Activated CD4-positive, alpha-beta T cell treated with anti-CD3 and anti-CD28 coated beads for 48 hours (primary cell): Measurements from ENCODE around the gene GRID1.

Experiments used
- DNase-seq: peaks from one replicate; pipeline ENCODE4 v3.0.0-alpha.2; 2020

GRID1 gene

GRCh38 chr10:85618841-85619240 is 747.8 kb downstream of the GRID1 start:
- no peak for DNase-seq

- no peak for DNase-seq
These were observed 748.6 kb downstream of the GRID1 start for GRCh38 chr10:85617751-85618546.

GRCh38 chr10:85615556-85615955 is 751.0 kb downstream of the GRID1 start:
- no peak for DNase-seq

GRCh38 chr10:85614981-85615380 is 751.6 kb downstream of the GRID1 start:
- DNase-seq = no peak

DNA sequence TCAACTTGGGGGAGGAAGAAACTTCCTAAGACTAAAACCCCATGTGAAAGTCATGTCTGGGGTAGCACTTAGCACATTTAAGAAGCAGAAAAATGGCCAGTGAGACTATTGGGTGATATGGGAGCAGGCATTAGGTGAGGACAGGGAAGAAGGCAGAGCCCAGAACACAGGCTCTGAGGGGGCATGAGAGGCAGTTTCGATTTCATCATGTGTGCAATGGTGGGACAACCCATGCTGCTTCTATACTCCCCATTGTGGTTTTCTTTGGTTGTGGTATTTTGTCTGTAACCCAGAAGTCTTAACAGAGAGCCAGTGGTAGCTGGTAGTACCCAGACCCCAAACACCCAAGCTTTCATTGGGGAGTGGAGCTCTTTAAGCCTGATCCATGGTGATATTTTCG is 752.0 kb downstream of the GRID1 start:
- DNase-seq = no peak

DNA sequence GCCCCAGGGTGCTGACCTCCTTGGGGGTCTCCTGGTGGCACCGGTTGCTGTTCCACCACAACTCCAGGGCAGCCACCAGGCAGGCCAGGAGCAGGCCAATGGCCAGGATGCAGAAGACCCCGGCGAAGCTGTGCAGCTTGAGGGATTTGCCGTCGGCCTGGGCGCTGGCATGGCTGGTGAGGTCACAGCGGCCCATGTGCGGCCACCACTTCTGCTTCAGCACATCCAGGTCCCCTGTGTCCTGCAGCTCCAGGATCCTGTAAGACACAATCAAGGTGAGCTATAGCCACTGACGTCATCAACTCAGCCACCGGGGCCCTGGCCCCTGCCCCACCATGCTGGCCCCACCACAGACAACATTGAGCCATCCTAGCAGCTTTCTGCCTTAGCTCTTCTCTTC is 753.2 kb downstream of the GRID1 start:
- no peak for DNase-seq

GRCh38 chr10:85612833-85613232 is 753.8 kb downstream of the GRID1 start:
- peak; percentile 31 for DNase-seq

GRCh38 chr10:85612378-85612775 is 754.2 kb downstream of the GRID1 start:
- DNase-seq = peak; percentile 38

DNA sequence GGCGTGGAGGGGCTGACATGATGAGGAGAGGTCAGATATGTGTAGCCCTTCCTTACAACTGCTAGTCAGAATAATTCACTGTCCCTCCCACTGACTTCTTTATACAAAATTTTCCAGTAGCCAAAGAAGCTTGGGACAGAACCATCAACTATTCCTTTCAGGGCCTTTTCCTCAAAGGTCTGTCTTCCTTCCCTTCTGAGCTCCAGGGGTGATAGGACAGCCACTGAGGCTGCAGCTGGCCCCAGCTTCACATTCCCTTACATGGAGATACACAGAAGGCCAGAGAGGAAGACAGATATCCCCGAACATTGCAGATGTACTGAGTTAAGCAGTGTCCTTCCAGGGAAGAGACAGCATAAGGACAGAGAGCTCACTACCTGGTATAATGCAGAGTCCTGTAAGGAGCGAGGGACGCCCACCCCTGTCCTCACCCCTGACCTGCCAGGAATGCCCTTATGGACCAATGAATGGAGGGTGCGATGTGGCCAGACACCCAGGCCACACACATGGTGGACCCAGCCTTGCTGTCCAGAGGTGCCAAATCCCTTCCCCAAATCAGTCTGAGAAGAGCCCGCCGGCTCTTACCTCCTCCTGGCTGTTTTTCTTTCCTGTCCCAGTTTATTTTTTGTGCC is 754.7 kb downstream of the GRID1 start:
- DNase-seq = no peak

DNA sequence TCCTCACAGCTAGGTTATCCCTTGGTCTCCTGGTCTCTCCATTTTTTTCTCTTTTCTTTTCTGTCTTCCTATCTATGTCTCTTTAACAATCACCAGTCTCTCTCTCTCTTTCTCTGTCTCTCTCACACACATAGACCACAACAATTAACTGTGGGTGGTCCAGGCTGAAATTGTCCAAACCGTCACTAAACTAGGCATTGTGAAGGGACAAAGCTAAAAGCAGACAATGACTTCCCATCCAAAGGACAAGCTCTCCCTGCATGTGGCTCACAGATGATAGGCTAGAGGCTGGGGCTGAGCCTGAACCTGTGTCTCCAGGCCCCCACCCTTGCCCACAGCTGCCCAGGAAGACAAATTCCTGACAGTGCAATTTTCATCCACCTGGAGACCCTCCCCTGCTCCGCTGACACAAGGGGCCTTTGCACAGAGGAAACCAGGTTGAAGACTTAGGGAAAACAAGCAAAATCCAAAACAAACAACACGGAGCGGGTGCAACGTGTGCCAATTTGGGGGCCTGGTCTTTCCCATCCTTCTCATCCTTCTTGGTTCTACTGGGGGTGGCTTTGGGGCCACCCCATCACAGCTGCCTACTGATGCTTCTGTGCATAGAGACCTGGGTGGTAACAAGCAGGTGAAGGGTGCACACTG is 755.4 kb downstream of the GRID1 start:
- DNase-seq = no peak

DNA sequence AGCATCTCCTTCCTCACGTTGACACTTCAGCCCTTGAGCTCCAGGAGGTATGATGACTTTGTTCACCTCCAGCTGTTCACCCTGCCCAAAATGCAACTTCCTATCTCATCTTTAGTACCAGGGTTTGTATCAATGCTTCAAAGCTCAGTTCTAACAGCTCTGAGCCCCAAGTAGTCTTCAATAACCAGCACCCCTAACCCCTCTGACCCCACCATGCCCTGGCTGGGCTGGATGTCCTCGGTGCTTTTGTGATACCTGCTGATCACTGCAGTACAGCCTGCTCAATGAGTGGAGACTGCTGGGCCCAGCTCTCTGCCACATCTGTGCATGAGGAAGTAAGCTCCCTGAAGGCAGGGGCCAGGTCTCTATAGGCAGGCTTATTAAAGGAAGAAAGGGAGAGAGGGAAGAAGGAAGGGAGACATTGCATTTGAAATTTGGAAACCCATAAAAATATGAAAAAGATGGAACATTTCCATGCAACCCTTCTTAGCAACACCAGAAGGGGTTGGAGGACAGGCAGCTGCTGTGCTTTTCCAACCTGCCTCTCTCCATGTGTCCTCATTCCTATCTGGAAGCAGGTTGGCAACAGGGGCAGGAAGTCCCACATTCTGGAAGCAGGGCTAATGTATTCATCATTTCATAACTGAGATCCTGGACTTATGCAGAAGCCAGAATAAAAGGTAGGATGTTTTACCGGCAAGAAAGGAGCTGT is 756.1 kb downstream of the GRID1 start:
- DNase-seq = no peak

DNA sequence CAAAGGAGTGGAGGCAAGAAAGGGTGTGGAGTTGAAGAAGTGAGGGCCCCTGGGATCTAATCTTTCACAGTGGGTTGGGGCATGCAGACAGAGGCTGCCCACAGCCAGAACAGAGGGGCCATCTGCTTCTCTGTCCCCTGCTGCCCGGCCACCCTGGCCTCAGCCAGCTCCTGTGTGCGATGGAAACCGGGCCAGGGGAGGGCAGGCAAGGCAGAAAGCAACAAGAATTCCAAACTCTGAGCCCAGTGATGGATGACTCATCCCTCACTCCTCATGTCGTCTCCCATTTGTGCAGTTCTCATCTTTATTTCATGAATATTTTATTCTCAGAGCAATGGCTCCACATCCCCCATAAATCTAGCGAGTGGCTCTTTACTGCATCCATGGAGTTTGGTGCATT is 757.1 kb downstream of the GRID1 start:
- DNase-seq = no peak

- DNase-seq = no peak
These were observed 757.9 kb downstream of the GRID1 start for GRCh38 chr10:85608706-85609105.

DNA sequence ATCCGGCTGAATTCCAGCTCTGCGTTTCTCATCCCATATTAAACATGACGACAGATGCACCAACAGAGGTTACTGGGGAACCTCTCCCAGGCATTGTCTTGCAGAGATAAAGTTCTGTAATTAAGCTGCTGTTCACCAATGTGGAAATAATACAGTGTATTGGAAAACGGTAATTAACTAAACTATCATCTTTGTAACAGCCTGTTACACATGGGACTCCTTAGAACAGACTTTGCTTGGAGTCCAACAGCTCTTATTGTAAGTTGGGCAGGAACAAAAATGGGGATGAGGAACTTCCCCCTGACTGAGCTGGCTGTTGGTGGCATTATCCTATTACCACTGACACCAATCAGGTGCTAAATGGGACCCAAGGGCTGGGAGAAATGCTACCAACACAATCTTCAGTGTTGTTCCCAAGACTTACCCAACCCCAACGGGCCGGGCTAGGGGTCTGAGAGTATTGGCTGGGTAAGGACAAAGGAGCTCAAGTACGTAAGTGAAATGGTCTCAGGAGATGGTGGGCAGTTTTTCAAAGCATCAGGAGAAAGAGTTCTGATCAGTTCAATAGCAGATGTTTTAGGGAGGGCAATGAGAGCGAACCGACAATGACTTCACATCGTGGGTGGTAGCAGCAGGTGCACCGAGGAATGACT is 759.4 kb downstream of the GRID1 start:
- DNase-seq = no peak

- no peak for DNase-seq
These were observed 760.2 kb downstream of the GRID1 start for GRCh38 chr10:85606401-85606800.

DNA sequence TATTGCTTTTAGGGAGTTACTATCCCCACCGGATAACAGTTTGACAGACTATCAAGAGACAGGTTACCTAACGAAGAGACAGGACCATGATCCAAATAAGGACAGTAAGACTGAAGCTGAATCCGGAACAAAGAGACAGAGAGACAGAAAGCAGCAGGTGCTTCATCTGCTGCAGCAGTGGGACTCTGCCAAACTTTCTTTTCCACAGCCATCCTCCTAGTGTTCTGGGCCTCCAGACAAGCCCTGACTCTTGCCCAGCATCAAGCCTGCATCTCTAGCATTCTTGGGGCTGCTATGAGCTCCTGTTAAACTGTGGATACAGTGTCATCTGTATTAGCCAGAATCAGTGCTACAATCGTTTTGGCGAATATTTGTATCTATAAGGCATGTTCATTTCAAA is 761.7 kb downstream of the GRID1 start:
- no peak for DNase-seq

- no peak for DNase-seq
These were observed 762.4 kb downstream of the GRID1 start for GRCh38 chr10:85604136-85604725.

GRCh38 chr10:85603151-85603940 is 763.2 kb downstream of the GRID1 start:
- no peak for DNase-seq

DNA sequence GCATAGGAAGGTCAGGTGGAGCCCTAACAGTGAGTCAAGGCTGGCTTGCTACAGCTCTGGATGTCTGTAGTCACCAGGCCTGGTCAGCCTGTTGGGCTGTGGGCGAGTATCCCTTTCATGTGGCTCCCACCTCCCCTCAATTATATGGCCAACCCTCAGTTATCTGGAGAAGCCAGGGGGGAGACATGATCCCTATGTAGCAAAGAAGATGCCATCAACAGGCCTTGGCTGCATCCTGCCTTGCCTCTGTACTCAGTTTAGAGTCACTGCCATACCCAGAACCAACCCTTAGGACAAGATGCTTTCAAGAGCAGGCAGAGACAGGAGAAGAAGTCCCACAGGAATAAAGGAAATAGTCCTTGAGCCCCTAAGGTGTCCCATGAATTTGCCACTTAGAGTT is 763.9 kb downstream of the GRID1 start:
- no peak for DNase-seq

- no peak for DNase-seq
These were observed 764.3 kb downstream of the GRID1 start for GRCh38 chr10:85602306-85602705.

GRCh38 chr10:85601526-85601925 is 765.1 kb downstream of the GRID1 start:
- no peak for DNase-seq

DNA sequence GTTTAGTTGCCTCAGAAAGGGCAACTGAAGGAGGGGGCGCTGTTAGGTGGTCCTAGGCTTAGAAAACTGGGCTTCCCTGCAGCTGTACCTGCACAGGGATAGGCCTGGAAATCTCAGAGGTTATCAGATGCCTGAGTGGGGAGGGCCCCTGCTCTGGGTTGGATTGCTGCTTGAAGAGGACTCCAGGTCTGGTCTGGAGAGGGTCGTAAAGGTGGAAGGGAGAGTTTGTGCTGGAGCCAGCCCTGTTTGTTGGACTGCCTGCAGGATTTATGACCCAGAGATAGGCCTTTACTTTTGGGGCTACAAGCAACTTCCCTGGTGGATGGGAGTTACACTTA is 765.9 kb downstream of the GRID1 start:
- no peak for DNase-seq
